ENCODE data around the gene RANBP10.

DNA sequence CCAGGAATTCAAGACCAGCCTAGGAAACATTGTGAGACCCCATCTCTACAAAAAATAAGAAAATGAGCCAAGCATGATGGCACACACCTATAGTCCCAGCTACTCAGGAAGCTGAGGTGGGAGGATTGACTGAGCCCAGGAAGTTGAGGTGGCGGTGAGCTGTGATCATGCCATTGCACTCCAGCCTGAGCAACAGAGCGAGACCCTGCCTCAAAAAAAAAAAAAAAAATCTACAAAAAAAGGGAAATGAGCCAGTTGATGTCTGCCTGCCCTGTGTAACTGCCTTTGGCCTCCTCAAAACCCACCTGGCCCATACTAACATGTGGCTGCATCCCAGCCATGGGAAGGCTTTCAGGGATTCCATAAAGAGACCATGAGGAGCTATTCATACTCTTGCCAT lies 4.5 kb downstream of the RANBP10 start:
- TF ChIP-seq, protein P1, sequence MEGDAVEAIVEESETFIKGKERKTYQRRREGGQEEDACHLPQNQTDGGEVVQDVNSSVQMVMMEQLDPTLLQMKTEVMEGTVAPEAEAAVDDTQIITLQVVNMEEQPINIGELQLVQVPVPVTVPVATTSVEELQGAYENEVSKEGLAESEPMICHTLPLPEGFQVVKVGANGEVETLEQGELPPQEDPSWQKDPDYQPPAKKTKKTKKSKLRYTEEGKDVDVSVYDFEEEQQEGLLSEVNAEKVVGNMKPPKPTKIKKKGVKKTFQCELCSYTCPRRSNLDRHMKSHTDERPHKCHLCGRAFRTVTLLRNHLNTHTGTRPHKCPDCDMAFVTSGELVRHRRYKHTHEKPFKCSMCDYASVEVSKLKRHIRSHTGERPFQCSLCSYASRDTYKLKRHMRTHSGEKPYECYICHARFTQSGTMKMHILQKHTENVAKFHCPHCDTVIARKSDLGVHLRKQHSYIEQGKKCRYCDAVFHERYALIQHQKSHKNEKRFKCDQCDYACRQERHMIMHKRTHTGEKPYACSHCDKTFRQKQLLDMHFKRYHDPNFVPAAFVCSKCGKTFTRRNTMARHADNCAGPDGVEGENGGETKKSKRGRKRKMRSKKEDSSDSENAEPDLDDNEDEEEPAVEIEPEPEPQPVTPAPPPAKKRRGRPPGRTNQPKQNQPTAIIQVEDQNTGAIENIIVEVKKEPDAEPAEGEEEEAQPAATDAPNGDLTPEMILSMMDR (IDR thresholded peaks at IDR 0.05) = no peak
- TF ChIP-seq EZH2phosphoT487 (IDR thresholded peaks at IDR 0.05) = no peak
- no peak for TF ChIP-seq EZH2 (IDR thresholded peaks at IDR 0.05)
